HCT116 (cell line): Measurements from ENCODE around the gene DTYMK. TPM values are rescaled to one million over a fixed set of nuclear protein-coding genes. Genes with fewer than 3 reads are reported as not detected.
A peak's percentile ranks its signal among the peaks of the same experiment; 100 is the strongest.

Experiments
- ATAC-seq: fragments of 200-7000 bp; cut with Tn5 transposase; 2 replicates; pipeline ENCODE4 v1.9.1; 2020; ENCODE audit warnings: mild to moderate bottlenecking, moderate library complexity
- Bru-seq: library from RNA; stranded (reverse); fragments of 400-500 nt; gene quantifications from one replicate; lab custom pipeline; 2021; lab: Mats Ljungman, UMichigan
- BruChase-seq, 2 experiments: library from RNA; stranded (reverse); fragments of 400-500 nt; gene quantifications; one replicate each; lab custom pipeline; 2021; lab: Mats Ljungman, UMichigan
- BruUV-seq: library from RNA; stranded (reverse); fragments of 400-500 nt; replicated peaks from 2 replicates; lab custom pipeline; 2021; lab: Mats Ljungman, UMichigan
- CTCF ChIA-PET: fragments of 300-600 bp; sonication (Branson Sonifier 250); formaldehyde crosslinking; loops from one replicate; lab custom pipeline; 2021; ENCODE audit warnings: antibody characterized with exemption; lab: Charles Lee
- POLR2A ChIA-PET: fragments of 300-600, 350-600 bp; sonication (Branson Sonifier 250); formaldehyde crosslinking; loops from one replicate; lab custom pipeline; 2021; ENCODE audit warnings: antibody characterized with exemption; lab: Charles Lee
- RAD21 ChIA-PET, 2 experiments: fragments of 300-600 bp; sonication (Branson Sonifier 250); formaldehyde crosslinking; loops; one replicate each; lab custom pipeline; 2023; ENCODE audit warnings: low total read pairs in 2 of 2; ENCODE audit not compliant: uncharacterized antibody in 2 of 2, unreplicated experiment in 2 of 2, low non-redundant PET in 1 of 2; lab: Charles Lee
- DNase-seq: peaks from one replicate; pipeline ENCODE4 v3.0.0-alpha.2; 2010; ENCODE audit warnings: low read depth, low spot score
- H2AFZ ChIP-seq: fragments of 200-600 bp; shearing (Covaris generic), sonication (generic); 2 replicates; pipeline ENCODE4 v1.6.1; 2017; ENCODE audit warnings: low read depth, mixed run types, mixed read lengths, antibody characterized with exemption, low read length; ENCODE audit not compliant: poor library complexity, severe bottlenecking
- H3K27ac ChIP-seq: 2 replicates; pipeline ENCODE4 v1.5.1; 2012; ENCODE audit warnings: low read depth, low read length
- H3K27me3 ChIP-seq: fragments of 200-600 bp; sonication (generic); 2 replicates; pipeline ENCODE4 v1.6.1; 2016; ENCODE audit warnings: mixed run types, low read length, mixed read lengths; ENCODE audit not compliant: insufficient read depth
- H3K36me3 ChIP-seq, 2 experiments: fragments of 200-500 bp in 1 of 2; fragments of 200-600 bp in 1 of 2; sonication (Bioruptor generic) in 1 of 2; sonication (generic) in 1 of 2; 2 replicates each; pipeline versions ENCODE4 v1.5.1 to v1.6.1; 2014 to 2016; ENCODE audit warnings: low read length in 2 of 2, inconsistent platforms in 1 of 2, mixed read lengths in 1 of 2, mixed run types in 1 of 2; ENCODE audit not compliant: insufficient read depth in 2 of 2, control insufficient read depth in 1 of 2
- H3K4me1 ChIP-seq, 2 experiments: fragments of 200-600 bp in 1 of 2; sonication (generic) in 1 of 2; 2 replicates each; pipeline versions ENCODE4 v1.5.1 to v1.6.1; 2012 to 2017; ENCODE audit warnings: low read length in 2 of 2, inconsistent platforms in 1 of 2, mild to moderate bottlenecking in 1 of 2, mixed read lengths in 1 of 2, mixed run types in 1 of 2, moderate library complexity in 1 of 2; ENCODE audit not compliant: insufficient read depth in 2 of 2, control insufficient read depth in 1 of 2
- H3K4me2 ChIP-seq: fragments of 200-600 bp; sonication (generic); 2 replicates; pipeline ENCODE4 v1.6.1; 2017; ENCODE audit warnings: mixed run types, low read length, mixed read lengths
- H3K4me3 ChIP-seq, 2 experiments: fragments of 200-600 bp in 1 of 2; sonication (generic) in 1 of 2; replicated peaks in 1 of 2; 2 replicates each; pipeline ENCODE4 v1.5.1; 2011 to 2016; ENCODE audit warnings: low read length in 2 of 2, control low read depth in 1 of 2, low read depth in 1 of 2, mild to moderate bottlenecking in 1 of 2, mixed read lengths in 1 of 2, mixed run types in 1 of 2
- H3K79me2 ChIP-seq: fragments of 200-600 bp; sonication (generic); 2 replicates; pipeline ENCODE4 v1.6.1; 2017; ENCODE audit warnings: mild to moderate bottlenecking, mixed run types, low read length, moderate library complexity, mixed read lengths; ENCODE audit not compliant: insufficient read depth
- H3K9ac ChIP-seq: fragments of 200-600 bp; sonication (generic); 2 replicates; pipeline ENCODE4 v1.6.1; 2016; ENCODE audit warnings: low read length, mixed read lengths
- H3K9me2 ChIP-seq: fragments of 200-600 bp; sonication (generic), shearing (Covaris generic); 2 replicates; pipeline ENCODE4 v1.6.1; 2017; ENCODE audit warnings: mixed run types, mild to moderate bottlenecking, moderate library complexity; ENCODE audit not compliant: insufficient read depth
- H3K9me3 ChIP-seq, 2 experiments: fragments of 200-500 bp in 1 of 2; fragments of 200-600 bp in 1 of 2; sonication (Bioruptor generic) in 1 of 2; sonication (generic) in 1 of 2; 2 replicates each; pipeline ENCODE4 v1.6.1; 2014 to 2017; ENCODE audit warnings: low read length in 2 of 2, mixed read lengths in 2 of 2, inconsistent platforms in 1 of 2, low read depth in 1 of 2, mild to moderate bottlenecking in 1 of 2, mixed run types in 1 of 2, moderate library complexity in 1 of 2; ENCODE audit not compliant: control insufficient read depth in 1 of 2, insufficient read depth in 1 of 2
- H4K20me1 ChIP-seq: fragments of 200-600 bp; sonication (generic), shearing (Covaris generic); 2 replicates; pipeline ENCODE4 v1.6.1; 2017; ENCODE audit warnings: mixed run types, mild to moderate bottlenecking, moderate library complexity; ENCODE audit not compliant: insufficient read depth
- ATF3 ChIP-seq: IDR thresholded peaks from 2 replicates; pipeline ENCODE4 v1.6.1; 2012
- CBX3 ChIP-seq: IDR thresholded peaks from 2 replicates; pipeline ENCODE4 v1.6.1; 2012; ENCODE audit warnings: low read depth
- CEBPB ChIP-seq: IDR thresholded peaks from 2 replicates; pipeline ENCODE4 v1.6.1; 2012; ENCODE audit warnings: low read depth
- EGR1 ChIP-seq: IDR thresholded peaks from 2 replicates; pipeline ENCODE4 v1.6.1; 2012; ENCODE audit warnings: low read depth
- ELF1 ChIP-seq: IDR thresholded peaks from 2 replicates; pipeline ENCODE4 v1.6.1; 2012; ENCODE audit warnings: low read depth, borderline replicate concordance
- EZH2 ChIP-seq: fragments of 200-600 bp; sonication (generic); IDR thresholded peaks from 2 replicates; pipeline ENCODE4 v1.6.1; 2017; ENCODE audit warnings: antibody characterized with exemption, mixed run types
- EZH2phosphoT487 ChIP-seq: fragments of 200-600 bp; IDR thresholded peaks from 2 replicates; pipeline ENCODE4 v1.6.1; 2018; ENCODE audit warnings: antibody characterized with exemption, borderline replicate concordance
- JUND ChIP-seq: IDR thresholded peaks from 2 replicates; pipeline ENCODE4 v1.6.1; 2012
- MAX ChIP-seq: IDR thresholded peaks from 2 replicates; pipeline ENCODE4 v1.6.1; 2012
- RAD21 ChIP-seq: IDR thresholded peaks from 2 replicates; pipeline ENCODE4 v1.6.1; 2012; ENCODE audit warnings: low read depth, mild to moderate bottlenecking
- SIN3A ChIP-seq: IDR thresholded peaks from 2 replicates; pipeline ENCODE4 v1.6.1; 2012; ENCODE audit warnings: low read depth
- SP1 ChIP-seq: IDR thresholded peaks from 2 replicates; pipeline ENCODE4 v1.6.1; 2012; ENCODE audit warnings: low read depth
- SRF ChIP-seq: IDR thresholded peaks from 2 replicates; pipeline ENCODE4 v1.6.1; 2012; ENCODE audit warnings: low read depth
- TCF7L2 ChIP-seq: IDR thresholded peaks from 2 replicates; pipeline ENCODE4 v1.7.0; 2011; ENCODE audit warnings: borderline replicate concordance, inconsistent platforms; ENCODE audit not compliant: insufficient read depth, insufficient read length; ENCODE audit errors: extremely low read depth
- YY1 ChIP-seq: IDR thresholded peaks from 2 replicates; pipeline ENCODE4 v1.6.1; 2011; ENCODE audit warnings: low read length, low read depth, moderate library complexity, mild to moderate bottlenecking; ENCODE audit not compliant: insufficient replicate concordance; ENCODE audit errors: extremely low read depth
- ZBTB33 ChIP-seq: IDR thresholded peaks from 2 replicates; pipeline ENCODE4 v1.6.1; 2011; ENCODE audit warnings: mild to moderate bottlenecking, low read length, moderate library complexity; ENCODE audit not compliant: insufficient replicate concordance; ENCODE audit errors: extremely low read depth
- ZFX ChIP-seq: fragments of 450-650 bp; IDR thresholded peaks from 2 replicates; pipeline ENCODE4 v1.6.1; 2017
- ZNF274 ChIP-seq: fragments of 200-500 bp; sonication (Bioruptor generic); IDR thresholded peaks from 2 replicates; pipeline ENCODE4 v1.6.1; 2014; ENCODE audit warnings: mild to moderate bottlenecking, low read depth, low read length, inconsistent platforms
- intact Hi-C: fragments of 100-400 bp; cut with micrococcal nuclease; formaldehyde crosslinking; loops from 2 replicates; pipeline ENCODE4 v1.10.0; 2022
- long read RNA-seq: library from polyadenylated mRNA; unstranded; transcript quantifications from one replicate; pipeline ENCODE4 v2.0.0, GENCODE V29; 2021; ENCODE audit not compliant: unreplicated experiment
- polyA plus RNA-seq: library from polyadenylated mRNA; unstranded; fragments of >200 nt; gene quantifications from 2 replicates; pipeline ENCODE4 v1.2.1, GENCODE V29; 2012; ENCODE audit warnings: missing spikeins
- total RNA-seq: library from RNA; stranded (reverse); gene quantifications from one replicate; pipeline ENCODE4 v1.2.1, GENCODE V29; 2021; ENCODE audit not compliant: unreplicated experiment
- TF ChIP-seq, protein P1 (sequence below): IDR thresholded peaks from 2 replicates; pipeline ENCODE4 v1.6.1; 2012; ENCODE audit warnings: low read depth

DTYMK gene
- total RNA-seq (83.3 TPM), Bru-seq, nascent RNA (percentile 87 among the genes with signal in this experiment), BruChase-seq, experiment 1, labeled RNA remaining after a 6-hour chase (percentile 88 among the genes with signal in this experiment), BruChase-seq, experiment 2, labeled RNA remaining after a 2-hour chase (percentile 94 among the genes with signal in this experiment)
- polyA plus RNA-seq, result 41.2 and 59.1 TPM in 2 replicates
- long read RNA-seq, transcript DTYMK-201 (5 exons, 1,232 nt), result major isoform, 69 of 164 reads
- long read RNA-seq, transcript DTYMK-202 (4 exons, 1,089 nt), result minor isoform, 13 of 164 reads
- long read RNA-seq, partial matches to known transcripts, result 63 of 164 reads
- long read RNA-seq, other reads (novel, unspliced or antisense), result 17 of 164 reads

GRCh38 chr2:241686650-241687425 lies at the start of gene DTYMK:
Gene DTYMK (minus strand): TSS chr2:241686815. CDS start chr2:241686783, 32 bp downstream.
- Histone ChIP-seq H3K9me3 (no peaks in the 10 kb centered on the region), H3K27ac (peak within 1 kb of the TSS; percentile 90), H2AFZ (no peak within 1 kb of the TSS), H3K4me3 (peak within 1 kb of the TSS; percentile 84 to 86), H3K27me3 (no peaks in the 10 kb centered on the region), H3K4me2 (peak within 1 kb of the TSS; percentile 69), H3K36me3 (peaks cover 20 to 38% of the 10 kb centered on the region in 2 experiments), H3K9me2 (no peaks in the 10 kb centered on the region), H3K4me1 (peaks cover 8 to 23% of the 10 kb centered on the region in 2 experiments), H3K9ac (peak within 1 kb of the TSS; percentile 99), H4K20me1 (no peaks in the 10 kb centered on the region), H3K79me2 (peaks cover 80% of the 10 kb centered on the region)
- CTCF ChIA-PET, result interaction anchor here (0.6 to 1.0 kb wide), 2 partner anchors 17 to 46 kb away, joined by 3 read pairs; no protein-coding TSS in a partner anchor
- POLR2A ChIA-PET, result interaction anchor here (0.7 to 2.6 kb wide), 6 partner anchors 9 to 153 kb away, joined by 3 to 11 read pairs (median 6); partner anchors contain the start of gene ING5
- intact Hi-C loops, result loop anchor here (1.0 to 5.0 kb wide), 3 partner anchors 14 to 190 kb away; partner anchors contain the start of gene D2HGDH
- peak; percentile 95 for ATAC-seq
- BruUV-seq, result no TSS peak
- RAD21 ChIA-PET, result interaction anchor here in 1 of 2 experiments (1.6 kb wide), 1 partner anchor 15 kb away, joined by 5 read pairs; the partner anchor contains the start of gene ING5
- peak; percentile 84 for DNase-seq
- TF ChIP-seq ATF3, result no peak
- no peak for TF ChIP-seq EZH2phosphoT487
- TF ChIP-seq YY1, result peak; percentile 94
- TF ChIP-seq EGR1, result no peak
- TF ChIP-seq CEBPB, result no peak
- TF ChIP-seq, protein P1, sequence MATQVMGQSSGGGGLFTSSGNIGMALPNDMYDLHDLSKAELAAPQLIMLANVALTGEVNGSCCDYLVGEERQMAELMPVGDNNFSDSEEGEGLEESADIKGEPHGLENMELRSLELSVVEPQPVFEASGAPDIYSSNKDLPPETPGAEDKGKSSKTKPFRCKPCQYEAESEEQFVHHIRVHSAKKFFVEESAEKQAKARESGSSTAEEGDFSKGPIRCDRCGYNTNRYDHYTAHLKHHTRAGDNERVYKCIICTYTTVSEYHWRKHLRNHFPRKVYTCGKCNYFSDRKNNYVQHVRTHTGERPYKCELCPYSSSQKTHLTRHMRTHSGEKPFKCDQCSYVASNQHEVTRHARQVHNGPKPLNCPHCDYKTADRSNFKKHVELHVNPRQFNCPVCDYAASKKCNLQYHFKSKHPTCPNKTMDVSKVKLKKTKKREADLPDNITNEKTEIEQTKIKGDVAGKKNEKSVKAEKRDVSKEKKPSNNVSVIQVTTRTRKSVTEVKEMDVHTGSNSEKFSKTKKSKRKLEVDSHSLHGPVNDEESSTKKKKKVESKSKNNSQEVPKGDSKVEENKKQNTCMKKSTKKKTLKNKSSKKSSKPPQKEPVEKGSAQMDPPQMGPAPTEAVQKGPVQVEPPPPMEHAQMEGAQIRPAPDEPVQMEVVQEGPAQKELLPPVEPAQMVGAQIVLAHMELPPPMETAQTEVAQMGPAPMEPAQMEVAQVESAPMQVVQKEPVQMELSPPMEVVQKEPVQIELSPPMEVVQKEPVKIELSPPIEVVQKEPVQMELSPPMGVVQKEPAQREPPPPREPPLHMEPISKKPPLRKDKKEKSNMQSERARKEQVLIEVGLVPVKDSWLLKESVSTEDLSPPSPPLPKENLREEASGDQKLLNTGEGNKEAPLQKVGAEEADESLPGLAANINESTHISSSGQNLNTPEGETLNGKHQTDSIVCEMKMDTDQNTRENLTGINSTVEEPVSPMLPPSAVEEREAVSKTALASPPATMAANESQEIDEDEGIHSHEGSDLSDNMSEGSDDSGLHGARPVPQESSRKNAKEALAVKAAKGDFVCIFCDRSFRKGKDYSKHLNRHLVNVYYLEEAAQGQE, result no peak
- no peak for TF ChIP-seq RAD21
- TF ChIP-seq TCF7L2, result no peak
- TF ChIP-seq SRF, result peak; percentile 25; the same call in 1 of the 2 replicates
- TF ChIP-seq ZNF274, result no peak
- TF ChIP-seq CBX3, result no peak; the same call in 1 of the 2 replicates
- no peak for TF ChIP-seq EZH2
- peak; percentile 89 for TF ChIP-seq SIN3A
- TF ChIP-seq ZFX, result peak; percentile 85
- peak; percentile 84 for TF ChIP-seq SP1
- peak; percentile 80 for TF ChIP-seq MAX
- TF ChIP-seq ELF1, result peak; percentile 61; the same call in 1 of the 2 replicates
- no peak for TF ChIP-seq JUND
- TF ChIP-seq ZBTB33, result peak; percentile 83
